Subcutaneous adipose tissue (tissue), 4 donors: Measurements from ENCODE around the gene TMC5. TPM values are rescaled to one million over a fixed set of nuclear protein-coding genes. Genes with fewer than 3 reads are reported as not detected.

Experiments
- CTCF ChIP-seq: fragments of 450-650 bp; IDR thresholded peaks from one replicate; pipeline ENCODE4 v1.5.1; 2016; ENCODE audit warnings: low read depth, mild to moderate bottlenecking, control low read depth, antibody characterized with exemption, moderate library complexity
- total RNA-seq, 4 donors: library from RNA; depleted of rRNA; stranded (reverse); fragments of >200 nt; gene quantifications; one replicate each; pipeline ENCODE4 v1.1.0, GENCODE V29; 2016

The TMC5 gene
- total RNA-seq, 4 donors from 2014 or later: 0.16 to 0.22 (median 0.17) TPM; not detected in 1

- TF ChIP-seq CTCF: no peak
Measured at GRCh38 chr16:19415918-19416317, 1.8 kb upstream of the TMC5 start.

- no peak for TF ChIP-seq CTCF
Measured at GRCh38 chr16:19418200-19418599, 517 bp downstream of the TMC5 start.

GRCh38 chr16:19419698-19420075 lies 2.0 kb downstream of the TMC5 start:
- no peak for TF ChIP-seq CTCF

- TF ChIP-seq CTCF: no peak
Measured at GRCh38 chr16:19424478-19424877, 6.8 kb downstream of the TMC5 start.

GRCh38 chr16:19430345-19430744 lies 12.7 kb downstream of the TMC5 start:
- TF ChIP-seq CTCF: no peak

- no peak for TF ChIP-seq CTCF
Measured at GRCh38 chr16:19431636-19432340, 14.1 kb downstream of the TMC5 start.

- no peak for TF ChIP-seq CTCF
Measured at GRCh38 chr16:19432429-19432828, 14.7 kb downstream of the TMC5 start.
